ENCODE results near the gene SFSWAP.
"Not testable (repeated sequence)": the region's sequence is repeated elsewhere in the genome, so short reads cannot be mapped to it uniquely, and the experiment has no call there.

SFSWAP gene

GRCh38 chr12:131765961-131766360 is 55.1 kb downstream of the SFSWAP start:
- no peak for DNase-seq

GRCh38 chr12:131766382-131767107 is 55.7 kb downstream of the SFSWAP start:
- DNase-seq = no peak

GRCh38 chr12:131770120-131770519 is 59.2 kb downstream of the SFSWAP start:
- no peak for DNase-seq

DNA sequence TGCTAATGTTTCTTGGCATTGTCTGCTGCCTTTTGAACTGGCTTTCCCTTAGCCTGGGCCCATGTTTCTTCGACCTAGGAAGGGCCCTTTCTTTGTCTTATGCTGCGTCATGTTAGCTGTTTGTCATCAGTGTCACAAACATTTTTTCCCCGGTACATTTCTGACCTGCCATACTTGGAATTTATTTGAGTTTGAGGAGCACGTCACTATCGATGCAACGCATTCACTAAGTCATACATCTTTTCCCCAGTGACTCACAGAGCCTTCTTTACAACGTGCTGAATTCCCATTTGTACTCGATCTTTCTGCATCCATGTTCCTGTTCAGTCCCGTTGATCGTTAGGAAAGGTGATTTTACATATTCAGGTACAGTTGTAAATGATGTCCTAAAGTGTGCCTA is 61.1 kb downstream of the SFSWAP start:
- DNase-seq = no peak

DNA sequence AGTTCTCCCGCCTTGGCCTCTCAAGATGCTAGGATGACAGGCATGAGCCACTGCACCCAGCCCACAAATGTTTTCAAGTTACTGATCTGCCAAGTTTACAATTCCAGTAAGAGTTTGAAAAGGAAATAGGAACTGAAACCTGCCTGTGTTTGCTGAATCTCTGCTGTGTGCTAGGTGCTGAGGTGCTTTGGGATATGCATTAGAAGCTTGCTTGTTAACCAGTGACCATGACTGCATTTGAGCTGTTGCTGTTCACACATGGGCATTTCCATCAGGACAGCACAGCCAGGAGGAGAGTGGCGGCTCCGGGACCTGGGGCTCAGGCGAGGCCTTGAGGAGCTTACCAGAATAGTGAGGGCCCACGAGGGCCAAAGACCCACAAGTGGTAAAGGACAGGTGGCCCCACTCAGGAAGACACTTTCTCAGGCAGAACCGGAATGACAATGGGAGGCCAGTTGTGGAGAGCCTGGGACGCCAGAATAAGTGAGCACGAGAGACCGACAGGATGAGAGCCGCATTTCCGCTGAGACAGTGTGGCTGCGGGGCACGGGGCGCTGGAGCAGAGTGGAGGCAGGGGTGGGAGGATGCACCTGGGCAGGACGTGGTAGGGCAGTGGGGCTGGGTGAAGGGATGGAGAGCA is 62.8 kb downstream of the SFSWAP start:
- DNase-seq = no peak

DNA sequence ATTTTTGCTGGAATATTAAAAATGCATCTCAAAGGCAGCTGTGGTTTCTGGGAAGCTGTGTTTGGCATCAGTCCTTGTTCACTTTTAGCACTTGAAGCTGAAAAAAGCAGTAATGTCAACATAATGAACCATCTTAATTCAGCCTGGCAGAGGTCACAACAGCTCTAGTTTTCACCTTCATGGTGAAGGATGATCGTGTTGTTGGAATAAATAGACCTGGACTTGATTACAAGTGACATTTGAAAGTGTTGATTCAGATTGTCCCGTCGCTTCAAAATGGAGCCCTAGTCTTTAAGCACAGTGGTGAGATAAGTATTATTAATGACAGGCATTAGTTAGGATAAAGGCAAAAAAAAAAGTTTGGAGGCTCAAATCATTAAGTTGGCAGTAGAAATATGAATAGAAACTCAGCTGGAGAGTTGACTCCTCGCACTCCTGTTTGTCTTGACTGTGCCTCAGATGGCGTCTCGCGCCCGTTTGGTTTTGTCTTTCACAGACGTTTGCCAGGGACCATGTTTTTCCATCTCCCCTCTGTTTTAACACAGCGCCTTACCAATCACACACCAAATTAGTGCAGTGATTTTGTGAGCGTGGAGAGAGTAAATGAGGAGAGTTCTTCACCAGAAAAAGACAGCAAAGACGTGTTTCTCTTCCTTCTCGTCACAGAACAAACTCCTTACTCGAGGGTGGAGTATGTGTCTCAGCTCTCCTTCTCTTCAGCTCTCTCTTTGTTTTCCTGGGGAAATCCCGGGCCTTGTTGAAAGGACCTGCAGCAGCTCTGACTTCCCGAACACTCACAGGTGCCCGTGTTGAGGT is 63.9 kb downstream of the SFSWAP start:
- no peak for DNase-seq

- no peak for DNase-seq
Observed at GRCh38 chr12:131775392-131776236, 64.7 kb downstream of the SFSWAP start.

DNA sequence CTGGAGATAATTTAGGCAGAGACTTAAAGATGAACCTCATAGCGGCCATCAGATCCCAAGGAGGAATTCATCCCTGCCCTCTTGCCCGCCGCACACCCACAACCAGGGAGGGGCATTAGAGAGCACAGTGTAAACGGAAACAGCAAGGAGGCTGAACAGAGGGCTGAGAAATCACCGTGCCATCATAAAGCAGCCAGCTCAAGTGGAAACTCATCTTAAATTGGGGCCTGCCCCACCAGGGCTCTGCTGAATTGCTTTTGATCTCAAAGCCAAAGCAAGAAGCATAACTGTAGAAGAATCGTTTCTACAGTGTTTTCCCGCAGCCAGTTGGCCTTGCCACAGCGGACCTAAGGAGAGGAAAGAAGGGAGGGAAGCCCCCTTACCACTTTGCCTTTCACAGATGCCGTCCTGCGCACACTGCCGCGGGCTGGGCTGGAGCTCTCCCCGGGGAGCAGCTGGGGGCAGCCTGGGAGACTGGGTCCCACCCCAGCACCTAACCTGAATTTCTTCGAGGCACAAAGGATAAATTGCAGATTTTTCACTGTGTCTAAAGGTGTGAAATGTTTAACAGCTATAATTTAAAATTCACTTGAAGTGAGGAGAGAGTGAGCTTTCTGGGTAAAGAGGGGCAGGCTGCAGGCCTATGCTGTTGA is 65.5 kb downstream of the SFSWAP start:
- DNase-seq = no peak

- not testable (repeated sequence) for DNase-seq
Observed at GRCh38 chr12:131777269-131777668, 66.4 kb downstream of the SFSWAP start.

- DNase-seq = no peak
Observed at GRCh38 chr12:131779027-131779426, 68.1 kb downstream of the SFSWAP start.

GRCh38 chr12:131782061-131782460 is 71.2 kb downstream of the SFSWAP start:
- DNase-seq = no peak

GRCh38 chr12:131783915-131784541 is 73.1 kb downstream of the SFSWAP start:
- peak; percentile 33 to 34 for DNase-seq

- DNase-seq = no peak
Observed at GRCh38 chr12:131784909-131785762, 74.2 kb downstream of the SFSWAP start.

- DNase-seq = no peak
Observed at GRCh38 chr12:131785763-131786330, 75.0 kb downstream of the SFSWAP start.

DNA sequence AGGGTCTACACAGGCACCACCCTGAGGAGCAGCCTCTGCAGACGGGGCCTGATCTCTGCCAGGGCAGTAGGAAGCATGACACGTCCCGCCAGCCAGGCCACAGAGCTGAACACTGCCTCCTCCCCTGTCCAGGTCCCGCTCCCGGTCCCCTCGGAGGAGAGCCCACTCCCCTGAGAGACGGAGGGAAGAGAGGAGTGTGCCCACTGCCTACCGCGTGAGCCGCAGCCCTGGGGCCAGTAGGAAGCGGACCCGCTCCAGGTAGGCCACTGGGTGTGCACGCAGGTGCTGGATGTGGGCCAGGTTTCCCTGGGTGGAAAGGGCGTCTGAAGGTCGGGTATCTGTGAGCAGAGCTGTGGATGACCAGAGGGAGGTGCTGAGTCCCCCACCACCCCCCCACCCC is 75.4 kb downstream of the SFSWAP start:
- no peak for DNase-seq

DNA sequence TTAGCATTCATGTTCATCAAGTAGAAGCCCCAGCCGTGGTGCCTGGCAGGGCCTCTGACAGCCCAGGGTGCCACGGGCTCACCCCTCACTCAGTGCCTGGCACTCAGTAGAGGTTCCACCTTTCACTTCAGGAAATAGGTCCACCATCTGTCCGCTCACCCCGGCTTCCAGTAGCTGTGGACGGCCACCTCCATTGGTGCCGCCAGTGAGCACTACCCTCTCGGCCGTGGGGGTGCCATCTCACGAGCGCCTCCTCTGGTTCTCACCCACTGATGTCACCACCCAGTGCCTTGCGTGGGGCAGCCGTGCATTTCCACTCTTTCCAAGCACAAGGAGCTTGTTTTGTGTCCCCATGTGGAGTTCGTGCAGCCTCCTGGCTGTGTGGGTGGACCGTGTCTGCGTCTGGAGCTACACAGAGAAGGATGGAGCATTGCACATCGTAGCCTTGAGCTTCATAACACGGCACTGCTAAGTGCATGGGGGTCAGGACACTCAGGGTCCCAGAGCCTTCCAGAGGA is 76.3 kb downstream of the SFSWAP start:
- no peak for DNase-seq

DNA sequence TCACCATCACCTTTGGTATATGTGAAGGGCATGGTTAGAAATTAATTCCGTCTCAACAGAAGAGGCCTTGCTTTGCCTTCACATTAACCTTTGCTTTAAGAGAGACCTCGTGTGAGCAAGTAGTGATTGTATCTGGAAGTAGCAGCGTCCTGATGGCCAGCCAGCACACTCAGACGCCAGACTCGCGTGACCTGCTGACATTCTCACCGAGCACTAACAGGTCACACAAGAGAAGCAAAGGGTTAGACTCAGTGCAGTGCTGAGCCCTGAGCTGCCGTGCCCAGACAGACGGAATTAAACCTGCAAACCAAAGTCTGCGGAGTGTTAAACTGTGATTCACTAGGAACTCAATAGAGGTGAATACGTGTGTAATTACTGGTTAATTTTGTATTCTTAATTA is 77.2 kb downstream of the SFSWAP start:
- no peak for DNase-seq

GRCh38 chr12:131789638-131790037 is 78.7 kb downstream of the SFSWAP start:
- DNase-seq = no peak

DNA sequence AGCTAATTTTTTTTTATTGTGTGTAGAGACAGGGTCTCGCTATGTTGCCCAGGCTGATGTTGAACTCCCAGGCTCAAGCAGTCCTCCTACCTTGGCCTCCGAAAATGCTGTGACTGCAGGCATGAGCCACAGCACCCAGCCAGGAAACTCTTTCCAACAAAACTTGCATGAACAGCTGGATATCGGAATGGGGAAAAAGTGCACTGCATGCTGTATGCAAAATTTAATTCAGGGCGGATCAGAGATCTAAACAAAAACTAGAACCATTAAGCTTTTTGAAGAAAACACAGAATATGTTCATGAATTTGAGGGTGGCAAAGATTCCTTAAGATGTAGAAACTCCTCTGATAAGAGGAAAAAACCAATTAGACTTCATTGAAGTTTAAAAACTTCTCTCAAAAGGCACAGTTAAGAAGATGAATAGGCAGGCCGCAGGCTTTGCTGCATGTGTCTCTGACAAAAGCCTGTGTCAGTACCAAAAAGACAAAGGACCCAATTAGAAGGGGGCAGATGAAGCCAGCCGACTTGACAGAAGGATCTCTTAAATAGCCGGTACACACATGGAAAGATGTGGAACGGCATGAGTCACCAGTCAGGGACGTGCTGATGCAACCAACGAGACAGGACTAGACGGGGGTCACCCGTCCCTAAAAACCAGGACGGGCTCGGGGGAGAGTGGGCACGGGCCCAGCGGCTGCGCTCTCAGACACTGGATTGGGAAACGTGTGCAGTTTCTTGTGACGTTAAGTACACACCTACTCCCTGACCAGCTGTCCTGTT is 82.5 kb downstream of the SFSWAP start:
- no peak for DNase-seq
